Psoas muscle (tissue), 8 donors: ENCODE measurements around the gene YIPF5. TPM values are rescaled to one million over a fixed set of nuclear protein-coding genes. Genes with fewer than 3 reads are reported as not detected.

ENCODE experiments used
- ATAC-seq, 4 donors: fragments of 200-7000 bp; cut with Tn5 transposase; one replicate each; pipeline ENCODE4 v1.9.1; 2020; ENCODE audit warnings: moderate library complexity in 3 of 4, mild to moderate bottlenecking in 2 of 4
- DNase-seq, 2 donors: peaks; one replicate each; pipeline ENCODE4 v3.0.0-alpha.2; 2020
- H3K27ac ChIP-seq: fragments of 200-600 bp; one replicate; pipeline ENCODE4 v1.8.0; 2022
- H3K27me3 ChIP-seq, 3 donors: fragments of 200-600 bp in 1 of 3; one replicate each; pipeline versions ENCODE4 v1.6.1 to v1.8.0; 2013 to 2022; ENCODE audit warnings: low read length in 2 of 3, mild to moderate bottlenecking in 2 of 3, moderate library complexity in 1 of 3; ENCODE audit not compliant: insufficient read depth in 3 of 3
- H3K36me3 ChIP-seq, 2 donors: fragments of 200-600 bp in 1 of 2; one replicate each; pipeline versions ENCODE4 v1.6.1 to v1.8.0; 2013 to 2022; ENCODE audit warnings: low read depth in 1 of 2, mild to moderate bottlenecking in 1 of 2, moderate library complexity in 1 of 2; ENCODE audit not compliant: insufficient read depth in 1 of 2
- H3K4me1 ChIP-seq: fragments of 200-600 bp; one replicate; pipeline ENCODE4 v1.8.0; 2022
- H3K4me3 ChIP-seq: fragments of 200-600 bp; one replicate; pipeline ENCODE4 v1.8.0; 2022; ENCODE audit warnings: mild to moderate bottlenecking
- H3K9me3 ChIP-seq: fragments of 200-600 bp; one replicate; pipeline ENCODE4 v1.8.0; 2022
- WGBS, 3 donors: extraction: QIAGEN DNeasy Blood & Tissue Kit; methylation state at CpG; one replicate each; pipeline versions ENCODE4 v1.1.6 to v1.1.7; 2013; 5-methylcytosine and 5-hydroxymethylcytosine counted together
- intact Hi-C, 2 donors: fragments of 100-400 bp; cut with DNase I; formaldehyde crosslinking; loops; one replicate each; pipeline versions ENCODE4 v1.11.0 to v1.14.2; 2022
- polyA plus RNA-seq, 3 donors: library from polyadenylated mRNA; stranded (reverse); fragments of 200-250 nt; gene quantifications; one replicate each; pipeline ENCODE4 v1.2.3, GENCODE V29; 2013
- total RNA-seq, 4 donors: library from RNA; stranded (reverse); fragmentation: NEBNext Ultra II Directional in 2 of 4; extraction: Animal tissue kit (Norgen Biotek cat#: 25700) in 2 of 4; gene quantifications; one replicate each; pipeline versions ENCODE4 v1.2.1 to v1.2.4, GENCODE V29; 2021 to 2023
- TF ChIP-seq, protein P1 (sequence below): fragments of 200-600 bp; IDR thresholded peaks from one replicate; pipeline ENCODE4 v1.8.0; 2022; ENCODE audit warnings: antibody characterized with exemption
- donor health status: healthy with polysubstance abuse.
- donor health status: DM: no; HTN: no; CAD: no; lungs with moderate emphysema.
- donor health status: Bipolar disorder and iron deficiency.
- donor health status: healthy.
- donor health status: DM: yes; HTN: yes; CAD: no.
- donor health status: DM: no; HTN: no; CAD: no.
- donor health status: DM: no; HTN: no; CAD: no.
- donor health status: DM: yes; HTN: yes; CAD: no.

YIPF5 gene
- total and polyA plus RNA-seq, 7 donors = 6.7 to 21.1 (median 14.7) TPM

DNA sequence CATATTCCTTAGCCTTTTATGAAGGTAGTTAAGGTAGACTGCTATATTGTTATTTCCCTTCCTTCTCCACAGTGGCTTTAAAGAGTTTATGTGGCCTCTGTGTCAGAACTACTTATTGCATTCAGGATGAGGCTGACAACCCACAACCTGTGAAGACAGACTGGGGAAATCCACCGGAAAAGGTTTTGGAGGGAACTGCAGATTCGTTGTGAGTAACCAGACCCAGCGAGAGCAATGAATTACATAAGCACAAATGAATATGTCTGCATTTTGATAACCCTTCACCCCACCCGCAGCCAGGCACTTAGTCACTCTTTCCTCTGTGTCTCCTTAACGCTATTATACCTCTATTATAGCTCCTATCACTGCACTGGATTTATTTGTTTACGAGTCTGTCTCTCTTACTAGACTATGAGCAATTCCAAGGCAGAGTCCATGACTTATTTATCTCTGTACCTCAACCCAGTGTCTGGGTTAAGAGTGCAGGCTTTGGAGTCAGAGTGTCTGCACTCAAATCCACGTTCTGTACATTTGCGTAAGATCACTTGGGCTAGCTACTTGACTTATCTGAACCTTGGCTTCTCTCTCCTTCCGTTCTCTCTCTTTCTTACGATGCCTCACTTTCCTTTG lies 19.5 kb upstream of the YIPF5 start:
- intact Hi-C loops = no loop called here
- Histone ChIP-seq H3K36me3 (no peaks in the 10 kb centered on the region), H3K27ac (no peak overlapping the region), H3K9me3 (no peaks in the 10 kb centered on the region), H3K27me3 (peaks cover 0 to 6% (median 0%) of the 10 kb centered on the region in 3 donors), H3K4me3 (no peak overlapping the region), H3K4me1 (no peaks in the 10 kb centered on the region)
- TF ChIP-seq, protein P1, sequence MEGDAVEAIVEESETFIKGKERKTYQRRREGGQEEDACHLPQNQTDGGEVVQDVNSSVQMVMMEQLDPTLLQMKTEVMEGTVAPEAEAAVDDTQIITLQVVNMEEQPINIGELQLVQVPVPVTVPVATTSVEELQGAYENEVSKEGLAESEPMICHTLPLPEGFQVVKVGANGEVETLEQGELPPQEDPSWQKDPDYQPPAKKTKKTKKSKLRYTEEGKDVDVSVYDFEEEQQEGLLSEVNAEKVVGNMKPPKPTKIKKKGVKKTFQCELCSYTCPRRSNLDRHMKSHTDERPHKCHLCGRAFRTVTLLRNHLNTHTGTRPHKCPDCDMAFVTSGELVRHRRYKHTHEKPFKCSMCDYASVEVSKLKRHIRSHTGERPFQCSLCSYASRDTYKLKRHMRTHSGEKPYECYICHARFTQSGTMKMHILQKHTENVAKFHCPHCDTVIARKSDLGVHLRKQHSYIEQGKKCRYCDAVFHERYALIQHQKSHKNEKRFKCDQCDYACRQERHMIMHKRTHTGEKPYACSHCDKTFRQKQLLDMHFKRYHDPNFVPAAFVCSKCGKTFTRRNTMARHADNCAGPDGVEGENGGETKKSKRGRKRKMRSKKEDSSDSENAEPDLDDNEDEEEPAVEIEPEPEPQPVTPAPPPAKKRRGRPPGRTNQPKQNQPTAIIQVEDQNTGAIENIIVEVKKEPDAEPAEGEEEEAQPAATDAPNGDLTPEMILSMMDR = no peak
- WGBS, 3 donors = 76 to 80% (median 79%) methylated on average over 10 of the region's 10 CpGs
- DNase-seq = no peak
- ATAC-seq = no peak

DNA sequence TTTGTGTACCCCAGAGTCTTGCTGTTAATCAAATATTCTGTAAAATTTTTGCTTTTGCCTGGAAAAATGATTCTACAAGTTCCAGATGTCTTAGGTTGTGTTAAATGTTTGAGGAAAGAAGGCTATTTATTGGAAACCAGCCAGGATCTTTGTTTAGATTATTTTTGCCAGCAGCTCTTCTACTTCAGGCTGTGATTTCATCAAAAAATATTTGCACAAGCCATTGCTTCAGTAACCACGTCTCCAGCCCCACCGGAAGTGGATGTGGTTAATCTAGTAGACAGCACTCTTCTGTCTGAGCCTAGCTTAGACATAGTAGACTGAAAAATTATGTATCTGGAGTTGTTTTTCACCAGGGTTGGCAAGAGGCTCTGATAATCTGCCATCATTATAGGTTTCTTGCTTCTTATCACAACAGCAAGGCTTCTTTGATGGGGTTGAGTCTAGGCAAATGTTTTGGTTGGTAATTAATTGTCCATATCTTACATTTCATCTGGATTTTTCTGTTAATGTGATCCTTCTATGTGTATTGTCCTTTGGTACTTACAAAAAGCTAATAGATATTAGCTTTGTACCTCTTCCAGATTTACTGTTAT lies 17.3 kb upstream of the YIPF5 start:
- no peaks in the 10 kb centered on the region for H3K9me3 ChIP-seq
- H3K4me1 ChIP-seq = no peaks in the 10 kb centered on the region
- no peak overlapping the region for H3K27ac ChIP-seq
- no peaks in the 10 kb centered on the region for H3K36me3 ChIP-seq
- peak; percentile 28 to 52 for DNase-seq
- WGBS, 3 donors = 5 to 29% (median 20%) methylated on average over 2 of the region's 2 CpGs
- intact Hi-C loops = no loop called here
- TF ChIP-seq, protein P1 = no peak
- no peak overlapping the region for H3K4me3 ChIP-seq
- H3K27me3 ChIP-seq = peaks cover 0 to 3% (median 0%) of the 10 kb centered on the region in 3 donors
- ATAC-seq = no peak

DNA sequence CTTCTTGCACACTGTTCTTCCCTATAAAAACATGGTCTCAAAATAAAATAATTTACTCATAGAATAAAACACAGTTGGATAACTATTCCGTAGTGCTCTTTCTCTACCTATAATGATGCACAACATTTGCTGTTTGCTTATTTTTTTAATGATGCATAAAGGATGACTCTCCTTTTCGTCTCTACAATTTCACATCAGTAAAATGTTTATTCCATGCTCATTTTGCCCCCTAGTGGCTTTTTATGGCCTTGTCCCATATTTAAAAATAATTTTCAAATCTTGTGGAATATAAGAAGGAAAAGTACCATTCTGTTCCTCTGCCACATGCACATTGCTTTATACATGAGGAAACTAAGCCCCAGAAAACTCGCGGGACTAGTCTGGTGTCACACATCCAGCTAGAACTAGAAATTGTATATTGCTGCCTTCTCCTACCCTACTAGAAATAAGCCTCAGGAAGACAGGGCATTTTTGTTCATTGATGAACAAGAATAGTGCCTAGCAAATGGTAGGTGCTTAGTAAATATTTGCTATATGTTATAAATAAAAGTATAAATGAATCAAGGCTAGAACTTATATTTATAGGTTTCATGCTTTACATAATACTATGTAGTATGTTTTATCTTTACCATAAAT lies 12.9 kb upstream of the YIPF5 start:
- no peak overlapping the region for H3K4me3 ChIP-seq
- H3K27me3 ChIP-seq = no peaks in the 10 kb centered on the region
- DNase-seq = no peak
- TF ChIP-seq, protein P1 = peak; percentile 64
- ATAC-seq = no peak
- intact Hi-C loops = no loop called here
- no peaks in the 10 kb centered on the region for H3K36me3 ChIP-seq
- WGBS, 3 donors = 10 to 26% (median 18%) methylated on average over 4 of the region's 4 CpGs
- H3K27ac ChIP-seq = no peak overlapping the region
- no peaks in the 10 kb centered on the region for H3K9me3 ChIP-seq
- no peaks in the 10 kb centered on the region for H3K4me1 ChIP-seq

DNA sequence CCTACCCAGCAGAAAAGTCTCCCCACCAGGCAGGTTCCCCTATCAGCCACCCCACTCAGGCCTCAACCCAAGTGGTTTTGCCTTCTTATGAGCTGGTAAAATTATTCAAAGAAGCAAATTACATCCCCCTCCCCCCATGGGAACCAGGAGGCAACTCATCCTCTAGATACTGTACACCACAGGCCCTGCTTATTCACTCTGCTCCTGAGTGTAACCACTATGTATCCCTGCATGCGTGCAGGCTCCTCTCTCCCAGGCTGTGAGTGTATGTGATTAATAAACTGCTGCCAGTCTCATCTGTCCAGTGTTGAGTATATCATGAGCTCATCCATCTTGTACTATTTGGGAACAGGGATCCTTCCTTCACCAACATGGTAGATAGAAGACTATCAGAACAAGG lies 8.8 kb upstream of the YIPF5 start:
- intact Hi-C loops = no loop called here
- H3K27ac ChIP-seq = no peak overlapping the region

More for the DNA sequence above, 8.8 kb upstream of the YIPF5 start:
- Histone ChIP-seq H3K4me1 (no peaks in the 10 kb centered on the region), H3K36me3 (no peaks in the 10 kb centered on the region), H3K4me3 (no peak overlapping the region), H3K27me3 (peaks cover 0 to 1% (median 0%) of the 10 kb centered on the region in 3 donors), H3K9me3 (no peaks in the 10 kb centered on the region)
- TF ChIP-seq, protein P1 = no peak
- no peak for ATAC-seq
- WGBS, 3 donors = 96 to 100% (median 96%) methylated on average over 1 of the region's 1 CpG
- no peak for DNase-seq
